Stimulated activated naive CD8-positive, alpha-beta T cell treated with anti-CD3 and anti-CD28 coated beads, Interleukin-15, Interleukin-2, amounts not matched to agents 100 U/mL and 50 U/mL, for 24 hours (primary cell): ENCODE measurements around the gene DRD2.

ENCODE experiments used
- ATAC-seq: fragments of 150-1000 bp; cut with Tn5 transposase; one replicate; pipeline ENCODE4 v1.10.0; 2021
- DNase-seq: peaks from one replicate; pipeline ENCODE4 v3.0.0; 2021

DRD2 gene

DNA sequence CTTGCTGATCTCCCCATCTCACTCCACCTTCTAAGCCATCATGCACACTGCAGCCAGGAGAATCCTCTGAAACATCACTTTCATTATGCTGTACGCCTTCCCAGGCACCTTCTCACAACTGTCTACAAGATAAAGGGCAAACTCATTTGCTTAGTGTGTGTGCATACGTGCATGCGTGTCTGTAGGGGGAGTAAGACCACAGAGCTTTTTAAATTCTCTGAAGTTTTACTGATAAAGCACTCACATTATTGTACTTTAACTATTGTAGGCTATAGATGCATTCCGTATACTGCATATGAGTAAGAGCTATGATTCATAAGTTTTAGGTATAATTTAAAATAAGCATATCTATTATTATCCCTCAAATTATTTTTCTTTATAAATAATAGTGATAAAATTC, 102.9 kb downstream of the DRD2 start:
- no peak for DNase-seq
- no peak for ATAC-seq

DNA sequence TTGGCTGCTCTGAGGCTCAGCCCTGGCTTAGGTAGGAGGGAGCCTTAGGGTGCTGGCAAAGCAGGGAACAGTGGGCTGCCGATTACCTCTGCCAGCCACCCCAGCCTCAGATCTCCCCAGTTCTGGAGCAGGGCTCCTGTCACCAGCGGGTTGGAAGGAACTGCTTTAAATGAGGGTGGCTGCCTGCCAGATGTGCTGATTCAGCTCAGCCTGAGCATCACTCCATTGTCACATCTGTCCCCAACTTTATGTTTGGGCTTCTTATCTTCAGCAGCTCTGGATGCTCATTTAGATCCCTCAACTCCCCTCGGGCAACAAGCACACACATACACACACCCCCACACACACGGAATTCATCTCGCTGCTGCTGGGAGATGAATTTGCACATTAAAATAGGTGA, 104.6 kb downstream of the DRD2 start:
- ATAC-seq, result no peak

DNA sequence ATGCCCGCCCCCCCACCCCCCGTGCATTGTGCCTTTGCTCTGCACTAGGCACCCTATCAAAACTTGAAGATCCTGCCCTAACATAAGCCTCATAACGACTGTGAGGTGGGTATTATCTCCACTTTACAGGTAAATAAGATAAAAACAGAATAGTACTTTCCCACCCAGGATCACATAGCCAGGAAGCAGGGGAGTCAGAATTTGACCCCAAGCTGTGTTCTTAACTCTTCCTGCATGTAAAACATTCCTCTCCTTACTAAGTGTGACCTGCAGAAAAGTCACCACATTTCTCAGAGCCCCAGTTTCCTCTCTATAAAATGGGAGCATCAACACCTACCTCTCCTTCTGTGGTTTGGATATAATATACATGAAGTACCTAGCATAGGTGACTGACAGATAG, 105.8 kb downstream of the DRD2 start:
- no peak for ATAC-seq
- DNase-seq, result no peak

More for the DNA sequence above, 104.6 kb downstream of the DRD2 start:
- DNase-seq, result no peak

DNA sequence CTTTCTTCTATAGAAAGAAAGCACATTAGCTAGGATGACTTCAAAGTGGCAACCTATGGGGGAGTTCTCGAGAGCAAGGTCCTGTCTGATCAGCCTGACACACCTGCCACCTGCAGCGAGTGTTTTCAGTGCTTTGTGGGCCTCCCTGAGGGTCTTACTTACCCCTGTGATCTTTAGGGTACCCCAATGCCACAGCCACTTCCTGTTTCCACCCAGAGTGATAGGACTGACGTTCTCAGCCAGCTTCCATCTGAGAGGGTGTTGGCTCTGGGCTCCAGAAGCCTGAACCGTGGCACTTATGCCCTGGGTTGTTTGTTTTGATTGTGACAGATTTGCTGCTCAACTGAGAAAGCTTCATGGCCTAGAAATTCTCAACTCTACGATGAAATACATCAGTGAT, 109.3 kb downstream of the DRD2 start:
- no peak for DNase-seq
- ATAC-seq, result no peak

DNA sequence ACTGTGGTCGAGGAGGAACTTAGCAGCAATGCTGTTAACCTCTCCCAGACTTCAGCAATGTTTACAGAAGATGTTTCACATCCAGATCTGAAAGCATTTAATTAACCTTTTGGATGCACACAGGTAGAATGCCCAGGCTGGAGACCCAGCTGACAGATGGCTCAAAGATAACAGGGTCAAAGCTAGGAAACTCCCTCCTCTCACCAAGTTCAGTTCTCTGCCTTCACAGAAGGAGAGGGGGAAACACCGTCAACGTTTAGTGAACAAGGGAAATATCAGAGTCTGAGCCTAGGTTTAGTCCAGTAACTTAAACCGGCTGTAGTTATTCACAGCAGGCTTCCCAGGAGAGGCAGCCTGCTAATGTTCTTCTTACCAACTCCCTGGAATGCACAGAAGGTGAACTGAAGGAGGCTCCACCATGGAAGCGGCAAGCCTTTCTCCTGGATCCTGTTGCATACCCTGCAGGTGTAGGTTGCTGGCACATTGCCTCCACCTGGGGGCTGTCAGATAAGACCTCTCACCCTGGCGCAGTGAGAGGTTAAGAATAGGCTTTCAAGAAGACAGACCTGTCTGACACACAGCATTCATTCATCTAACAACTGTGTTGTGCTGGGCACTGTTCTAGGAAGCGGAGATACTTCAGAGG, 111.1 kb downstream of the DRD2 start:
- DNase-seq (no peak), ATAC-seq (no peak)

DNA sequence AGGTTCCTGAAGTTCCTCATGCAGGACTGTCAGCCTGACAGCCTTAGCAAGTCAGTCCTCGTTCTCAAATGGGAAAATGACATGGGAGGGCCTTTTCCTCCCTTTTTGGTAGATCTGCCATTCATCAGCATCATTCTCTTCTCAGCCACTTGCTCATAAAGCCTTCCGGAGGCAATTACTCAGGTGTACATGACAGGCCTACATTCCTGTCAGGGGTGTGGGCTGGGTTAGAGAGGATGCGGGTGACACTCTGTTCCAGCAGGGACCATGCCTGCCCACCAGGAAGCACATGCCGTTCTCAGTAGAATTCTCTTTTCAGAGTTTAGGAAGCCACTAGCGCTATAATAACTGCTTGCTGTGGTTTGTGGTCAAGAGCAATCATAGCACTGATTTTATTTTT, 111.8 kb downstream of the DRD2 start:
- no peak for ATAC-seq

More for the DNA sequence above, 111.8 kb downstream of the DRD2 start:
- DNase-seq, result no peak
